Lower leg skin (tissue), 3 donors: ENCODE data around the gene CIDEB.

Source experiments
- POLR2A ChIP-seq, 2 donors: fragments of 450-650 bp; IDR thresholded peaks; one replicate each; pipeline ENCODE4 v1.6.1; 2016 to 2017; ENCODE audit warnings: antibody characterized with exemption in 2 of 2, mild to moderate bottlenecking in 1 of 2, moderate library complexity in 1 of 2
- TF ChIP-seq, protein P1 (sequence below), 3 donors: fragments of 450-650 bp; IDR thresholded peaks; one replicate each; pipeline ENCODE4 v1.5.1; 2016; ENCODE audit warnings: antibody characterized with exemption in 3 of 3, mild to moderate bottlenecking in 3 of 3, moderate library complexity in 2 of 3

DNA sequence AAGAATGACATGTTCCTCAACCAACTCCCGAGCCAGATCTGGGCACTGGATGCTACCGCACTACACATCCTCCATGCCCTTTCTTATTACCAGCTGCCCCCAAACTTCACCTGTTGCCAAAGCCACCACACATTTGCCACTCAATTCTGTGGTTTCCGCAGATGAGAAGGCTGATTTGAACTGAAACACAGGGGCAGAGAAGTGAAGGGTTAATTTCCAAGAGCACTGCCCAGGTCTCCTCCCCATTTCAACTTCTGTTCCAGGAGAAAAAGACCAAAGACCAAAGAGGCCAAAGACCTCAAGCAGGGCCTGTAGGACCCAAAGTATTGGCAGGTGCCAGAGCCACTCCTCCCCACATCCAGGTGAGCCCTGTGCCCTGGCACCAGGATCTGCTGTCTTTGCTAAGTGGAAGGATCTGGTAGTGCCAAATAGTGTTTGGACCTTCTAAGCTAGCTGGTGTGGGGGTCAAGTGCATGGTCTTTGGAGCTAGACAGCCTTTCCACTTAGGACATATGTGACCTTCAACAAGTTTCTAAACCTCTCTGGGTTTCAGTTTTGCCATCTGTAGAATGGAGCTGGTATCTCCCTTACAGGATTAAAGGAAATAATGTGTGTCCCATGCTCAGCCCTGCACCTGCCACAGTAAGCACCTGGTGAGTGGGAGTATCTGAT, 16.2 kb downstream of the CIDEB start:
- no peak for TF ChIP-seq POLR2A (IDR thresholded peaks at IDR 0.05)
- TF ChIP-seq, protein P1, sequence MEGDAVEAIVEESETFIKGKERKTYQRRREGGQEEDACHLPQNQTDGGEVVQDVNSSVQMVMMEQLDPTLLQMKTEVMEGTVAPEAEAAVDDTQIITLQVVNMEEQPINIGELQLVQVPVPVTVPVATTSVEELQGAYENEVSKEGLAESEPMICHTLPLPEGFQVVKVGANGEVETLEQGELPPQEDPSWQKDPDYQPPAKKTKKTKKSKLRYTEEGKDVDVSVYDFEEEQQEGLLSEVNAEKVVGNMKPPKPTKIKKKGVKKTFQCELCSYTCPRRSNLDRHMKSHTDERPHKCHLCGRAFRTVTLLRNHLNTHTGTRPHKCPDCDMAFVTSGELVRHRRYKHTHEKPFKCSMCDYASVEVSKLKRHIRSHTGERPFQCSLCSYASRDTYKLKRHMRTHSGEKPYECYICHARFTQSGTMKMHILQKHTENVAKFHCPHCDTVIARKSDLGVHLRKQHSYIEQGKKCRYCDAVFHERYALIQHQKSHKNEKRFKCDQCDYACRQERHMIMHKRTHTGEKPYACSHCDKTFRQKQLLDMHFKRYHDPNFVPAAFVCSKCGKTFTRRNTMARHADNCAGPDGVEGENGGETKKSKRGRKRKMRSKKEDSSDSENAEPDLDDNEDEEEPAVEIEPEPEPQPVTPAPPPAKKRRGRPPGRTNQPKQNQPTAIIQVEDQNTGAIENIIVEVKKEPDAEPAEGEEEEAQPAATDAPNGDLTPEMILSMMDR (IDR thresholded peaks at IDR 0.05) = no peak
